OCI-LY7 (cell line): ENCODE data around the gene MRTFB.

Experiments
- EZH2phosphoT487 ChIP-seq: fragments of 200-600 bp; sonication (generic); IDR thresholded peaks from 2 replicates; pipeline ENCODE4 v1.6.1; 2018; ENCODE audit warnings: low read depth, borderline replicate concordance, mild to moderate bottlenecking, mixed run types, antibody characterized with exemption, low read length, moderate library complexity, mixed read lengths
- TF ChIP-seq, protein P1 (sequence below): fragments of 200-600 bp; sonication (generic); conservative IDR thresholded peaks from 2 replicates; pipeline ENCODE4 v1.5.1; 2014; ENCODE audit warnings: mild to moderate bottlenecking, antibody characterized with exemption, low read length, moderate library complexity, mixed read lengths

- TF ChIP-seq, protein P1, sequence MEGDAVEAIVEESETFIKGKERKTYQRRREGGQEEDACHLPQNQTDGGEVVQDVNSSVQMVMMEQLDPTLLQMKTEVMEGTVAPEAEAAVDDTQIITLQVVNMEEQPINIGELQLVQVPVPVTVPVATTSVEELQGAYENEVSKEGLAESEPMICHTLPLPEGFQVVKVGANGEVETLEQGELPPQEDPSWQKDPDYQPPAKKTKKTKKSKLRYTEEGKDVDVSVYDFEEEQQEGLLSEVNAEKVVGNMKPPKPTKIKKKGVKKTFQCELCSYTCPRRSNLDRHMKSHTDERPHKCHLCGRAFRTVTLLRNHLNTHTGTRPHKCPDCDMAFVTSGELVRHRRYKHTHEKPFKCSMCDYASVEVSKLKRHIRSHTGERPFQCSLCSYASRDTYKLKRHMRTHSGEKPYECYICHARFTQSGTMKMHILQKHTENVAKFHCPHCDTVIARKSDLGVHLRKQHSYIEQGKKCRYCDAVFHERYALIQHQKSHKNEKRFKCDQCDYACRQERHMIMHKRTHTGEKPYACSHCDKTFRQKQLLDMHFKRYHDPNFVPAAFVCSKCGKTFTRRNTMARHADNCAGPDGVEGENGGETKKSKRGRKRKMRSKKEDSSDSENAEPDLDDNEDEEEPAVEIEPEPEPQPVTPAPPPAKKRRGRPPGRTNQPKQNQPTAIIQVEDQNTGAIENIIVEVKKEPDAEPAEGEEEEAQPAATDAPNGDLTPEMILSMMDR = no peak; the same call in 1 of the 2 replicates
- no peak for TF ChIP-seq EZH2phosphoT487
These were observed 236.6 kb downstream of the MRTFB start for GRCh38 chr16:14307527-14308367.
